Effector memory CD8-positive, alpha-beta T cell (primary cell): ENCODE data around the gene CYB5B.

ENCODE experiments used
- ATAC-seq: fragments of 150-1000 bp; cut with Tn5 transposase; replicated peaks from 2 replicates; pipeline ENCODE4 v1.10.0; 2021; ENCODE audit warnings: mild to moderate bottlenecking, moderate library complexity
- DNase-seq, 3 experiments: peaks; one replicate each; pipeline ENCODE4 v3.0.0; 2021
- H3K27ac Mint-ChIP-seq, 2 donors: one replicate each; pipeline ENCODE4 v1.8.0; 2022; ENCODE audit warnings: mild to moderate bottlenecking in 2 of 2, mixed read lengths in 2 of 2, moderate library complexity in 2 of 2
- H3K27me3 Mint-ChIP-seq, 2 donors: one replicate each; pipeline ENCODE4 v1.8.0; 2022; ENCODE audit warnings: mixed read lengths in 2 of 2
- H3K36me3 Mint-ChIP-seq: one replicate; pipeline ENCODE4 v1.8.0; 2022; ENCODE audit warnings: mild to moderate bottlenecking, moderate library complexity, mixed read lengths; ENCODE audit not compliant: insufficient read depth
- H3K4me1 Mint-ChIP-seq, 2 donors: one replicate each; pipeline ENCODE4 v1.8.0; 2022; ENCODE audit warnings: low read depth in 2 of 2, mixed read lengths in 2 of 2
- H3K4me3 Mint-ChIP-seq, 2 donors: one replicate each; pipeline ENCODE4 v1.8.0; 2022; ENCODE audit warnings: mild to moderate bottlenecking in 2 of 2, mixed read lengths in 2 of 2, moderate library complexity in 2 of 2
- H3K9me3 Mint-ChIP-seq, 2 donors: one replicate each; pipeline ENCODE4 v1.8.0; 2022; ENCODE audit warnings: mixed read lengths in 2 of 2

Gene CYB5B

DNA sequence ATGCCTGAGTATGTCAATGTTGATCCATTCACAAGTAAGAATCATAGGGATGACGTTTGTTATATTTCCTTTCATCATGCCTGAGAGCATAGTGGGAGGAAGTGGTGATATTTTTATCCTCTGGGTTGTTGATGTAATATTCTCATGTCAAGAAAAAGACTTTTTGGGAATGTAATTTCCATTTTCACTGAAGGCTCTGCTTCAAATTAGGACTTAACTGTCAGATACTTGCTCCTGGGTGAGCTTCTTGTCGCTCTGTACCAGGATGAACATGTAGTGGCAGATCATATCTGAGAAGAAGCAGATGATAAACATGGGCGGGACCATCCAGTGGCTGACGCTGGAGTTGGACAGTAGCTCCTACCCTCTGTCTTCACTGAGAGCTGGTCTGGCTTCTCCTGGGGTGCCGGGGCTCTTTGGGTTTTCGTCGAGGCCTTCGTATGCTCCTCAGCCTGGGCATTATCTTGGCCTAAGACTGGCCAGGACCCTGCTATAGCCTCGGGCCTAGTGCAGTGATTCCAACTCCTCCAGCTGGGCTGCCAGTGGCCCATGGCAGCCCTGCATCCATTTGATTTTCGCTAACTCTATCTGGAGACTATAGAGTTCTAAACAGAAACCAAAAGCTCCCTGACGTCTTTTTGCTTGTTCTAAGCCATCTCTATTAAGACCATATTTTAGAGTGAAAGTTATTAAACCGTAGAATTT lies 19.7 kb downstream of the CYB5B start:
- ATAC-seq (peak; percentile 87), DNase-seq (peak; percentile 20 to 42 (median 22))
- H3K36me3 Mint-ChIP-seq: peaks cover 17% of the 10 kb centered on the region
- no peaks in the 10 kb centered on the region for H3K27me3 Mint-ChIP-seq
- peaks cover 13 to 39% of the 10 kb centered on the region in 2 donors for H3K4me1 Mint-ChIP-seq
- no peaks in the 10 kb centered on the region for H3K9me3 Mint-ChIP-seq
- peak overlapping the region; percentile 84 to 85 for H3K4me3 Mint-ChIP-seq
- peak overlapping the region; percentile 98 to 99 for H3K27ac Mint-ChIP-seq

DNA sequence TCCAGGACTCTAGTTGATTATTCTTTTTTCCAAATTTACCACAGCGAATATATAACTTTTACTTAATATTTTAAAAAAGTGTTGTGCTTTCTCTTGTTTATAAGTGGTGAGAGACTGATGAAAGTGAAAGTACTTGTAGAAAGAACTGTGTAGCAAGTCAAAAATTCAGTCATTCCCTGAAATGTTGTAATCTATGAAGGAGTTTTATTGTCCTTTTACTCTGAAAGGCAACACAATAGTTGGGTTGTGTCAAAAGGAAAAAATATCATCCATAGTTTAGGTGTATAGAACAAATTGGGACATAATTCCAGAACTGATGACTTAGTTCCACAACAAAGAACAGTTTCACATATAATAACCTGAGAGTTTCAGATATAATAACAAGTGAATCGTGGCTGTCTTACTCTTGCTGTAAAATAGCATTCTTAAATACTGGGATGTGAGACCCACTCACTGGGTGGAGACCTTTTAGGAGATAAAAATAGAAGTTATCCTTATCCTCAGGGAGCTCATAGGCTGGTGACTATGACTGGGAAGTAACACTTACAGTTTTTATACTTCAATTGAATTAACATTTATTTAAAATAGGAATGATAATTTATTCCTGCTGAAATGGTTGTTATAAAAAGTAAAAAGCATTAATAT lies 20.6 kb downstream of the CYB5B start:
- H3K9me3 Mint-ChIP-seq: no peaks in the 10 kb centered on the region
- peaks cover 24% of the 10 kb centered on the region for H3K36me3 Mint-ChIP-seq
- H3K4me1 Mint-ChIP-seq: peaks cover 13 to 39% of the 10 kb centered on the region in 2 donors
- ATAC-seq (no peak), DNase-seq (no peak)
- H3K27ac Mint-ChIP-seq: peak overlapping the region; percentile 98 to 99
- peak overlapping the region; percentile 84 to 85 for H3K4me3 Mint-ChIP-seq
- no peaks in the 10 kb centered on the region for H3K27me3 Mint-ChIP-seq

DNA sequence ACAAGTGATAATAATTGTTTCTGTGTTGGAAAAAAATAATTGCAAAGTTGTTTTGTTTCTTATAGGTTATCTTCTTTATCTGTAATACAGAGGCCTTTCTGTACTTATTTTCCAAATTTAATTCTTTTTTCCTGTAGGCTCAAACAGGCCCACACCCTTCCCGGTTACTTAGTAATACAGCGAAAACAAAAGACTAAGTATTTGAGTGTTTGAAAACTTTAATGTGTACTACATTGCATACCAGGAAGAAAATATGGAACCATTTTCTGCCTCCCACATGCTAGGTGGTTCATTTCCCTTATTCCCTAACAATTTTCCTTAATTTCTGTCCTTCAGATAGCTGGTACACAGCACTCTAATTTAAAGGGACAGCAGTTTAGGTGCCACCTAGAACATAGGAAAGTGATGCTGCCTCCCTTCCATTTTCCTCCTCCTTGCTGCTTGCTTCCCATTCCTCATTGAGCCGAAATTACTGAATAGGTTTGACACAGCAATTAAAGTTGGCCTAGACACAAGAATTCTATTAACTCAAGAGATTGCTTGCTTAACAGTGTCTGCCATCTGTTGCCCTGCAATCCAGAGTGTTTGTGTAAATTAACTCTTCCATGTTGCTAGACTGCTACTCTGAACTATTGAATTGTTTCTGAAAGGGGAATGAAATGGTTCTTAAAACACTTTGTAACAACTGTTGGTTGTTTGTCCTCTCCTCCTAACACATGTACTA lies 24.2 kb downstream of the CYB5B start:
- Mint-ChIP-seq H3K9me3 (no peaks in the 10 kb centered on the region), H3K27me3 (no peaks in the 10 kb centered on the region), H3K4me3 (no peak overlapping the region), H3K4me1 (peaks cover 9 to 26% of the 10 kb centered on the region in 2 donors), H3K36me3 (peaks cover 49% of the 10 kb centered on the region), H3K27ac (peak overlapping the region; percentile 55 to 59)
- DNase-seq: no peak
- no peak for ATAC-seq

DNA sequence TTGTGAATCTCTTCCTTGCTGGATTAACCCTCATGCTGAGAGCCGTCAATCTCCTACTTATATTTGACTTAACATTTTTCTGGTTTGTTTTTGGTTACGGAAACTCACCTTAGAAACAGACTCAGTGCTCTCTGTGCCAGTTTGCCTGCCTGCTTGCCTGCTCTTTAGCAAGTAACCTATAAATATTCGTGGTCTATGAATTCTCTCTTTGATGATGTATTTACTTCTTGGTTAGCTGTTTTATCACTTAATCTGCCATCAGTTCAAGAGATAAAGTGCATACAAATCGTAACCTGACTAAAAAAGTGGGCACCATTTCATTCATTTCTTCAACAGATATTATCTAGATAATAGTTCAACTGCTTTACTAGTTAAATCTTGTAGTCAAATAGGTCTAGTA lies 26.7 kb downstream of the CYB5B start:
- no peaks in the 10 kb centered on the region for H3K9me3 Mint-ChIP-seq
- no peak for DNase-seq
- peaks cover 10 to 31% of the 10 kb centered on the region in 2 donors for H3K4me1 Mint-ChIP-seq
- H3K4me3 Mint-ChIP-seq: no peak overlapping the region
- peaks cover 57% of the 10 kb centered on the region for H3K36me3 Mint-ChIP-seq
- H3K27me3 Mint-ChIP-seq: no peaks in the 10 kb centered on the region
- H3K27ac Mint-ChIP-seq: peak overlapping the region in 1 of 2 donors; percentile 77
- ATAC-seq: no peak

DNA sequence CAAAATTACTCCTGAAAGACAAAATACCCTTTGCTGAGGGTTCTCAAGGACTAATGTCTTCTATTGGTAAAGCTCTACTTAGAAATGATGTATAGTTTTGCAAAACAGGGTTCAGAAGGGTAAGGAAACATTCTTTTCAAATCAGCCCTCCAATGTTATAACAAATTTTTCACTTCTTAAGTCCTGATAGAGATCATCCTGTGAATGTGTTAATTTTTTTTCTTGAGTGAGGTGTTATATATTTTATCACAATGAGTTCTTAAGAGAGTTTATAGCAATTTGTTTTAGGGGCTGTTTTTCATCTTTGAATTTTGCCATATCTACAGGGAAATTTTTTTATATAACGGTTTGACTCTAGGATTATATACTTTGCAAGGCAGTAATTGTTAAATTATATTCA lies 29.5 kb downstream of the CYB5B start:
- H3K4me3 Mint-ChIP-seq: peak overlapping the region in 1 of 2 donors; percentile 81
- no peaks in the 10 kb centered on the region for H3K27me3 Mint-ChIP-seq
- H3K27ac Mint-ChIP-seq: peak overlapping the region; percentile 86 to 98
- H3K4me1 Mint-ChIP-seq: peaks cover 10 to 39% of the 10 kb centered on the region in 2 donors
- DNase-seq (no peak), ATAC-seq (no peak)
- H3K36me3 Mint-ChIP-seq: peaks cover 42% of the 10 kb centered on the region
- no peaks in the 10 kb centered on the region for H3K9me3 Mint-ChIP-seq

DNA sequence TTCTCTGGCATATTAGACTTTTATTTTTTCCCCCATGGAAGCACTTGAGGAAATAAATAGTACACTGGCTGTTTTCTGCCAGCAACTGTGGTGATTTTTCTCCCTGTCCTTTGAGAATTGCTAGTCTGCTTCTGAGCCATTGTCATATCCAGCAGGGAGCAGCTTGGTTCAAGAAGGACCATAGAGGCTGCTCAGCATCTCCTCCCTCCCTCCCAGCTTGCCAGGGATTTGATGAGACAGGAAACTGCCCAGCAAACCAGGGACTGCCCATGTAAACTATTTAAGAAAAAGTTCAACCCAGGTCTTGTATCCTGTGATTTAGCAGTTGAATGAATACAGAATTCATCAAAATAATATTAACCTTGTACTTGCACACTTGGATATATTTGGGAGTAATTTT lies 39.5 kb downstream of the CYB5B start:
- ATAC-seq (no peak), DNase-seq (no peak)
- Mint-ChIP-seq H3K4me3 (no peak overlapping the region), H3K27me3 (no peaks in the 10 kb centered on the region), H3K27ac (peak overlapping the region; percentile 72 to 80), H3K36me3 (peaks cover 33% of the 10 kb centered on the region), H3K4me1 (peaks cover 9 to 11% of the 10 kb centered on the region in 2 donors), H3K9me3 (no peaks in the 10 kb centered on the region)

DNA sequence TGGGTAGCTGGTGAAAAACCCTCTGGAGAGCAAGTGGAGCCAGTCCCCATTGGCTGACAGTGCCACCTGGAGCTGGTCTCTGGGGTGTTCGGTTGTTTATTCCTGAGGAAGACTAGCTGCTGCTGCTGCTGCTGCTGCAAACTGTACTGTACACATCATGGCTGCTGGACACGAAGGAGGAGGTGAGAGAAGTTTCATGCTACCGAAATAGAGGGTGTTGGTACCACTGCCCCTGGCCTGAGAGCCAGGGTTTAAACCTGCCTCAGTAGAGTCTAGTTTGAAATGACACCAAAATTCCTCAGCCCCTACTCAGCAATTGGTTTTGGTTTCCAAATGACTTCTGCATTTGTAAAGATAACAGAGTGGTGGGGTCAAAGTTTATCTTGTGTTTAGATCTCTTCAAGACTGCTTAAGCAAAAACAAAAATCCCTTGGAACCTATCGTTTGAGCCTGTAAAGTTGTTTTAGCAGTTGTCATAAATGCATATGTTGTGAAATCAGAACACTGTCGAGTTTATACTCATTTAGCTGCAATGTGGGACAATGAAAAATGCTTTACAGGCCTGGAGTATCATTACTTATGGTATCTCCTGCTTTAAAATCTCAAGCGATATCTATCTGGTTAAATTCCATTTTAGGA lies 40.8 kb downstream of the CYB5B start:
- Mint-ChIP-seq H3K9me3 (no peaks in the 10 kb centered on the region), H3K4me1 (peaks cover 9 to 20% of the 10 kb centered on the region in 2 donors), H3K36me3 (peaks cover 24% of the 10 kb centered on the region), H3K27ac (peak overlapping the region; percentile 72 to 80), H3K4me3 (peak overlapping the region; percentile 15 to 25), H3K27me3 (no peaks in the 10 kb centered on the region)
- DNase-seq: no peak
- ATAC-seq: peak; percentile 43

DNA sequence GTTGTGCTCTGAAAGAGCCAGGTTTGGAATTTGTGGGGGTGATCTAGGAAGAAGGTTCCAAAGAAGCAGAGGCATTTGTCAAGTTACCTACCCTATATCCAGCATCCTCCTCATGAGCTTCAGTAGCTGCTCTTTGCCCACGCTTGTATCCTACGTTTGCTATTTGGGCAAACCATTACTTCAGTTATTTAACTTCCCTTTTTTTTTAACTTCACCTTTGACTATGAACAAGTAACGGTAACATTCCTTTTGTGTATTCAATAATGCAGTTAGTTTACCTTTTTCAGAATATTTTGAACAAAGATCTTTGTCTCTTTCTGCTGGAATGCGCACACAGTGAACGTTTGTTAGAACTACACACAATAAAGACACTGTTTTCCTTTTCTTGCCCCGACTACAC lies 41.5 kb downstream of the CYB5B start:
- no peak for DNase-seq
- no peak for ATAC-seq
- H3K36me3 Mint-ChIP-seq: peaks cover 18% of the 10 kb centered on the region
- no peak overlapping the region for H3K4me3 Mint-ChIP-seq
- no peaks in the 10 kb centered on the region for H3K27me3 Mint-ChIP-seq
- peaks cover 11 to 20% of the 10 kb centered on the region in 2 donors for H3K4me1 Mint-ChIP-seq
- peak overlapping the region in 1 of 2 donors; percentile 80 for H3K27ac Mint-ChIP-seq
- no peaks in the 10 kb centered on the region for H3K9me3 Mint-ChIP-seq

DNA sequence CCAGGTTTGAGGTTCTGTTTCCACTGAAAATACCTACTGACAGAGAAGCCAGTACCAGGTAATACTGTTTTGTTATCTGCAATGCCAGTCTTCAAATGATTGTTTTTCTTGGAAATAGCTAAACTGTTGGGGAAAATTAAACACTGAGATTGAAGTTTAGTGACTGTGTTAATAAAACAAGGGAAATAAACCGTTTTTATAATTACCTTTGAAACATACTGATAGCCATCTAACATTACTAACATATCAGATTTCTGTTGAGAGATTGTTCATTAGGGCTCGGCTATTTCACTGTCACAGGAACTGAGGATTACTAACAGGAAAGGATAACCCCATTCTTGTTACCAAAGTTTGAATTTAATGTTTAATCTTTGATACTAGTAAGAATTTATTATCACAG lies 42.1 kb downstream of the CYB5B start:
- ATAC-seq: no peak
- H3K27ac Mint-ChIP-seq: peak overlapping the region in 1 of 2 donors; percentile 80

DNA sequence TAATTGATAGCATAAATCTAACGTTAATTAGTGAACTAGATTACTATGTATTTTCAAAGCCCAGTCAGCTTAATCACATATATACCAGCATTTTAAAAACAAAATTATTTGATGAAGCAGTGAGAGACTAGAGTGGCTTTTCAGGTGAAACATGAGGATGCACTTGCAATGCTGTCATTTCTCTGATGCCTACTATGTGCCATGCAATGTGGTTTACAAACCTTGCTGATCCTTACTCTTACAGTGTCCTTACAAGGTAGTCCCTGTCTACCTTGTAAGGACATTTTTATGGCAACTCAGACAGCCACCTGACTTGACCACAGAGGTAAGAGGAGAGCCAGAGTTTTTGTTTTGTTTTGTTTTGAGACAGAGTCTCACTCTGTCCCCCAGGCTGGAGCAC lies 42.7 kb downstream of the CYB5B start:
- no peaks in the 10 kb centered on the region for H3K9me3 Mint-ChIP-seq
- peaks cover 17% of the 10 kb centered on the region for H3K36me3 Mint-ChIP-seq
- H3K27ac Mint-ChIP-seq: no peak overlapping the region
- H3K4me3 Mint-ChIP-seq: no peak overlapping the region
- H3K27me3 Mint-ChIP-seq: no peaks in the 10 kb centered on the region
- H3K4me1 Mint-ChIP-seq: peaks cover 14 to 20% of the 10 kb centered on the region in 2 donors
- DNase-seq (no peak), ATAC-seq (no peak)

More for the DNA sequence above, 42.1 kb downstream of the CYB5B start:
- Mint-ChIP-seq H3K4me1 (peaks cover 14 to 20% of the 10 kb centered on the region in 2 donors), H3K9me3 (no peaks in the 10 kb centered on the region), H3K4me3 (no peak overlapping the region), H3K36me3 (peaks cover 18% of the 10 kb centered on the region), H3K27me3 (no peaks in the 10 kb centered on the region)
- no peak for DNase-seq

DNA sequence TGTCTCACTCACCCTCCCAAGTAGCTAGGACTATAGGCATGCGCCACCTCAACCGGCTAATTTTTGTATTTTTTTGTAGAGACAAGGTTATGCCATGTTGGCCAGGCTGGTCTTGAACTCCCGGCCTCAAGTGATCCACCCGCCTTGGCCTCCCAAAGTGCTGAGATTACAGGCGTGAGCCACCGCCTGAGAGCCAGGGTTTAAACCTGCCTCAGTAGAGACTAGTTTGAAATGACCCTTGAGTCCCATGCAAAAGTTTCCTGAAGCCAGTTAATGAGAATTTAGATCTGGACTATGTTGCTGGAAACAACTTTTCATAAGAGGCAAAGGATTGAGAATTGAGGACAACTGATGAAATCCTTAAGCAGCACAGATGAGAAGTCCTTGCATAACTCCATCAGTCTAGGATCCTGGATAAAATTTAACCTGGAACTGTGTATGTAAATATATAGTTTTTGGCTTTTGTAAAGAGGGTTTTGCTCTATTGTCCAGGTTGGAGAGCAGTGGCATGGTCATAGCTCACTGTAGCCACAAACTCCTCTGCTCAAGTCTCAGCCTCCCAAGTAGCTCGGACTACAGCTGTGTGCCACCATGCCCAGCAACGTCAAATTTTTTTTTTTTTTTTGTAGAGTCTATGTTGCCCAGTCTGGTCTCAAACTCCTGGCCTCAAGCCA lies 43.2 kb downstream of the CYB5B start:
- H3K27me3 Mint-ChIP-seq: no peaks in the 10 kb centered on the region

DNA sequence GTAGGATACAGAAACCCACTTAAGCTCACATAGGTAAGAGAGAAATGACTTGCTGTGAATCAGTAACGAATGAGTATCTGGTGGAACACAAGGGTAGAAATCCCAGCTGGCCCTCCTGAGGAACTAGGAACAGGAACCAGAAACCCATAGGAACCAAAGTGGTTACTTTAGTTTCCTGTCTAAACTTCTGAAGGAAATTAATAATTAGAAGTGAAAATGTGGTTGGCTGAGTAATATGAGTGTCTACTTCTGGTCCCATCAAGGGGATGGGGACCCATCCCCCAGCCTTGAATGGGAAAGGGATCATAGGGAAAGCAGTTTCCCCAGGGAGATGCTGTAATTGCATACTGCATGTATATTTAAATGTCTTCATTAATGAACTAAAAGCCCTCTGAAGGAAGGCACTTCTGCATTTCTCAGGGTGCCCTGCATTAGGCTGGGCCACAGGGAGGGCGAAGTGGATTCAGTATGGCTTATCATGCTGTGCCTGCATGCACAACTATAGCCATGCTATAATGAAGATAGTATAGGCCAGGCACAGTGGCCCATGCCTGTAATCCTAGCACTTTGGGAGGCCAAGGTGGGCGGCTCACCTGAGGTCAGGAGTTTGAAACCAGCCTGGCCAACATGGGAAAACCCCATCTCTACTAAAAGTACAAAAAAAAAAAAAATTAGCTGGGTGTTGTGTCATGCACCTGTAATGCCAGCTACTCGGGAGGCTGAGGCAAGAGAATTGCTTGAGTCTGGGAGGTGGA lies 45.6 kb downstream of the CYB5B start:
- DNase-seq: no peak
- Mint-ChIP-seq H3K27ac (no peak overlapping the region), H3K4me3 (no peak overlapping the region)

More for the DNA sequence above, 43.2 kb downstream of the CYB5B start:
- H3K27ac Mint-ChIP-seq: no peak overlapping the region
- DNase-seq (no peak), ATAC-seq (no peak)
- peaks cover 14 to 20% of the 10 kb centered on the region in 2 donors for H3K4me1 Mint-ChIP-seq
- peaks cover 12% of the 10 kb centered on the region for H3K36me3 Mint-ChIP-seq
- no peaks in the 10 kb centered on the region for H3K9me3 Mint-ChIP-seq
- H3K4me3 Mint-ChIP-seq: no peak overlapping the region

More for the DNA sequence above, 45.6 kb downstream of the CYB5B start:
- ATAC-seq: no peak
- no peaks in the 10 kb centered on the region for H3K9me3 Mint-ChIP-seq
- H3K36me3 Mint-ChIP-seq: peaks cover 1% of the 10 kb centered on the region
- H3K4me1 Mint-ChIP-seq: peaks cover 8 to 10% of the 10 kb centered on the region in 2 donors
- no peaks in the 10 kb centered on the region for H3K27me3 Mint-ChIP-seq
